Ishikawa (cell line): ENCODE results near the gene MRPL21.

ENCODE experiments used
- EGR1 ChIP-seq: IDR thresholded peaks from 2 replicates; pipeline ENCODE4 v1.6.1; 2012
- TAF1 ChIP-seq: IDR thresholded peaks from 2 replicates; pipeline ENCODE4 v1.6.1; 2012; ENCODE audit warnings: low read depth, mild to moderate bottlenecking
- TF ChIP-seq, protein P1 (sequence below): IDR thresholded peaks from 2 replicates; pipeline ENCODE4 v1.6.1; 2012; ENCODE audit warnings: low read depth, mild to moderate bottlenecking

GRCh38 chr11:68889948-68890446, 13.6 kb downstream of the MRPL21 start:
- TF ChIP-seq TAF1 (no peak), EGR1 (no peak)
- TF ChIP-seq, protein P1, sequence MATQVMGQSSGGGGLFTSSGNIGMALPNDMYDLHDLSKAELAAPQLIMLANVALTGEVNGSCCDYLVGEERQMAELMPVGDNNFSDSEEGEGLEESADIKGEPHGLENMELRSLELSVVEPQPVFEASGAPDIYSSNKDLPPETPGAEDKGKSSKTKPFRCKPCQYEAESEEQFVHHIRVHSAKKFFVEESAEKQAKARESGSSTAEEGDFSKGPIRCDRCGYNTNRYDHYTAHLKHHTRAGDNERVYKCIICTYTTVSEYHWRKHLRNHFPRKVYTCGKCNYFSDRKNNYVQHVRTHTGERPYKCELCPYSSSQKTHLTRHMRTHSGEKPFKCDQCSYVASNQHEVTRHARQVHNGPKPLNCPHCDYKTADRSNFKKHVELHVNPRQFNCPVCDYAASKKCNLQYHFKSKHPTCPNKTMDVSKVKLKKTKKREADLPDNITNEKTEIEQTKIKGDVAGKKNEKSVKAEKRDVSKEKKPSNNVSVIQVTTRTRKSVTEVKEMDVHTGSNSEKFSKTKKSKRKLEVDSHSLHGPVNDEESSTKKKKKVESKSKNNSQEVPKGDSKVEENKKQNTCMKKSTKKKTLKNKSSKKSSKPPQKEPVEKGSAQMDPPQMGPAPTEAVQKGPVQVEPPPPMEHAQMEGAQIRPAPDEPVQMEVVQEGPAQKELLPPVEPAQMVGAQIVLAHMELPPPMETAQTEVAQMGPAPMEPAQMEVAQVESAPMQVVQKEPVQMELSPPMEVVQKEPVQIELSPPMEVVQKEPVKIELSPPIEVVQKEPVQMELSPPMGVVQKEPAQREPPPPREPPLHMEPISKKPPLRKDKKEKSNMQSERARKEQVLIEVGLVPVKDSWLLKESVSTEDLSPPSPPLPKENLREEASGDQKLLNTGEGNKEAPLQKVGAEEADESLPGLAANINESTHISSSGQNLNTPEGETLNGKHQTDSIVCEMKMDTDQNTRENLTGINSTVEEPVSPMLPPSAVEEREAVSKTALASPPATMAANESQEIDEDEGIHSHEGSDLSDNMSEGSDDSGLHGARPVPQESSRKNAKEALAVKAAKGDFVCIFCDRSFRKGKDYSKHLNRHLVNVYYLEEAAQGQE: no peak
